ENCODE measurements around the gene PSG5.
"Not testable (repeated sequence)": the region's sequence is repeated elsewhere in the genome, so short reads cannot be mapped to it uniquely, and the experiment has no call there.

The PSG5 gene

GRCh38 chr19:43152214-43152613 is 34.1 kb downstream of the PSG5 start:
- no peaks in the 10 kb centered on the region for H3K27me3 Mint-ChIP-seq (ENCODE audit: low read depth)
- no peaks in the 10 kb centered on the region for H3K9me3 Mint-ChIP-seq
- no peaks in the 10 kb centered on the region for H3K36me3 Mint-ChIP-seq (ENCODE audit: low read depth)
- no peak overlapping the region for H3K4me3 Mint-ChIP-seq
- H3K4me1 Mint-ChIP-seq (ENCODE audit: low read depth), result no peaks in the 10 kb centered on the region
- no peak overlapping the region for H3K27ac Mint-ChIP-seq
- DNase-seq (ENCODE audit: low spot score), result no peak

- H3K9me3 Mint-ChIP-seq; DNase-seq (ENCODE audit: low spot score); H3K4me3 Mint-ChIP-seq; H3K27ac Mint-ChIP-seq; H3K27me3 Mint-ChIP-seq (ENCODE audit: low read depth); H3K36me3 Mint-ChIP-seq (ENCODE audit: low read depth); H3K4me1 Mint-ChIP-seq (ENCODE audit: low read depth): not testable (repeated sequence)
Observed at GRCh38 chr19:43149788-43150187, 36.5 kb downstream of the PSG5 start.

DNA sequence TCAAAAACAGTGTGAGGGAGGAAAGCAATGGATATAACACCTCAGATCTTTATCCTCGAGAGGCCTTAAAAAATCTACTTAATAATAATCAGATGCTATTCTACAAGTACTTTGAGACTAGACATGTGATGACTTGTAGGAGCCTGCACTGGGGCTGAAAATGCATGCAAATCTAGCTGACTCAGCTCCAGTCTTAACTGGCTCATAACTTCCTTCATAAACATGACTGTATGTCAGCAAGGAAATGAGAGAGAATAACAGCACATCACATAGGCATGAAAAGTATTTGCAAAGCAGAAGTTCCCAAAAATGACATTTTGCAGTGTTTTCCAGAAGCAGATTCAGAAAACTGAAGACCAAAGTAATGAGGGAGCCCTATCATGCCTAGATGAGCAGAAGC is 38.1 kb downstream of the PSG5 start:
- no peak overlapping the region for H3K27ac Mint-ChIP-seq
- no peak for DNase-seq (ENCODE audit: low spot score)
- H3K4me1 Mint-ChIP-seq (ENCODE audit: low read depth), result no peaks in the 10 kb centered on the region
- H3K4me3 Mint-ChIP-seq, result no peak overlapping the region
- no peaks in the 10 kb centered on the region for H3K27me3 Mint-ChIP-seq (ENCODE audit: low read depth)
- H3K9me3 Mint-ChIP-seq, result peaks cover 4% of the 10 kb centered on the region
- no peaks in the 10 kb centered on the region for H3K36me3 Mint-ChIP-seq (ENCODE audit: low read depth)

- not testable (repeated sequence) for H3K9me3 Mint-ChIP-seq; DNase-seq (ENCODE audit: low spot score)
Observed at GRCh38 chr19:43141763-43142162, 44.6 kb downstream of the PSG5 start.

DNA sequence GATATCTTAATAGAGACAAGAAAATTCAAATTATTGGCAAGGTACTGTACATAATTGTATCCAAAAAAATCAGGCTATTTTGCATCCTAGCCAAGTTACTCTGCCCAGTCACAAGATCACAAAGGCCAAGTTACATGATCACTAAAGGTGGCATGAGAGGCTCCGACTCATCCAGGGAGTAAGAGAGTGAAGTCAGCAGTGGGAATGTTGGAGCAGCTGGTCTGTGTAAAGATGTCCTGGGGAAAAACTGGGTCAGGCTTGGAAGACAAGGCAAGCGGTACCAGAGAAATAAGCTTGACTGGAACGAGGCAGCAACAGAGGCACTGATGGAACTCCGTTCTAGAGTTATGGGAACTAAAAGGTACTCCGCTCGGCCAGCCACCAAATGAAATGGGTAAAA is 53.6 kb downstream of the PSG5 start:
- Mint-ChIP-seq H3K36me3 (ENCODE audit: low read depth) (no peaks in the 10 kb centered on the region), H3K4me3 (no peak overlapping the region), H3K4me1 (ENCODE audit: low read depth) (no peaks in the 10 kb centered on the region), H3K27ac (no peak overlapping the region), H3K9me3 (no peaks in the 10 kb centered on the region), H3K27me3 (ENCODE audit: low read depth) (no peaks in the 10 kb centered on the region)
- DNase-seq (ENCODE audit: low spot score), result no peak

More at GRCh38 chr19:43141763-43142162, 44.6 kb downstream of the PSG5 start:
- not testable (repeated sequence) for H3K4me1 Mint-ChIP-seq (ENCODE audit: low read depth); H3K27ac Mint-ChIP-seq; H3K36me3 Mint-ChIP-seq (ENCODE audit: low read depth); H3K27me3 Mint-ChIP-seq (ENCODE audit: low read depth); H3K4me3 Mint-ChIP-seq

DNA sequence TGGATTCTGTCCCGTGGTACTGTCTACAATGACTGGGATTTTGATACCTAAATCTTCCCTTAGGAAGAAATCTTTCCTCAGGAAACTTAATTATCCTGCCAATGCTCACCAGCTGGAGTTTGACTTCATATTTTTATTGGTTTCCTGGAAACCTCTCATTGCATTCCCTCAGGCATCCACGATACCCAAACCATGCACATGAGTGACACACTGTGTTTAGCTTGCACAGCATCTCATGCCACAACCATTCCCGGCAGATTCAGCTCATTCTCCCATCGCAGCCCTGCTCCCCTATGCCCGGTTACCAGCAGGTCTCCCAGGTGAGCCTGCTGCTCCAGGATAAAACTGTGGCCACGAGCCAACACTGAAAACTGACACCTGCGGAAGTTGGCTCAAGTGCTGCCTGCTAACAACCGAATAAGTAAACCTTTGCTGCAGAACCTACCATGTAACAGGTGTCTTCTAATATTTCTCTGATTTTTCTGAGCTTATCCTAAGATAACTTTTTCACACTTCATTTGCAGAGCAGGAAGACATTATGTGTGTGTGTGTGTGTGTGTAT is 55.0 kb downstream of the PSG5 start:
- H3K4me3 Mint-ChIP-seq; H3K27me3 Mint-ChIP-seq (ENCODE audit: low read depth); H3K4me1 Mint-ChIP-seq (ENCODE audit: low read depth); H3K36me3 Mint-ChIP-seq (ENCODE audit: low read depth); H3K27ac Mint-ChIP-seq; DNase-seq (ENCODE audit: low spot score); H3K9me3 Mint-ChIP-seq: not testable (repeated sequence)

DNA sequence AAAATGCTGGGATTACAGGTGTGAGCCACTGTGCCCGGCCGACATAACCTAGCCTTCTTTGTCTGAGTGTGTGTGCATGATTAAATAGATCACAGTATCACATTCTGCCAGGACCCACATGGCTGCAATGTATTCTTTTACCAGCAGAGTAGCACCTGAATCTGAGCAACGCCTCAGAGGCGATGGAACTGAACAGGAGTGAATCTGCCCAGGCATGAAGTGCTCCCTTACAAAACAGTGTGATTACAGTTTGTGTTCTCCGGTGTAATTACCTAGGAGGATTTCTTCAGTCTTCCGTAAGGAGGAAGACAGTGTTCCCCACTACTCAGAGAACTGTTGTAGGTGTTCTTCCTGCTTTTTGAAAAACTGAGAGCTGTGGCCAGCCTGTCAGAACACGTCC is 57.1 kb downstream of the PSG5 start:
- not testable (repeated sequence) for H3K4me3 Mint-ChIP-seq; H3K27ac Mint-ChIP-seq; H3K4me1 Mint-ChIP-seq (ENCODE audit: low read depth); H3K27me3 Mint-ChIP-seq (ENCODE audit: low read depth); H3K9me3 Mint-ChIP-seq; DNase-seq (ENCODE audit: low spot score); H3K36me3 Mint-ChIP-seq (ENCODE audit: low read depth)

DNA sequence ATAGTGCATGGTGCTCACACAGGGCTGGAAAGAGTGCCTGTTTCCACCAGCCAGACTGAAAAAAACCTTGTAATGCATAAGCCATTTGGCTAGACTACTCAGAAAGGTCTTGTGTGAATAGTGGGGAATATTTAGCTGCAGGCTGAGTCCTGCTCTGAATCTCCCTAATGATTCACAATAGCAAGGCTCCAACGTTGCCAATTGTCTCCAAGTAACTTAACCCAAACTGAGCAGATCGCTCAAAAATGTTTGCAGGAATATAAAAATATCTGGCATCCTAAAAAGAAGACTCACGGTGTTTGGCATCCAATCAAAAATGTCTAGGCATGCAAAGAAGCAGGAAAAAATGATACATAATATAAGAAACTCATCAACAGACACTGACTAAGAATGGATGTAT is 59.0 kb downstream of the PSG5 start:
- not testable (repeated sequence) for H3K9me3 Mint-ChIP-seq; H3K36me3 Mint-ChIP-seq (ENCODE audit: low read depth); H3K4me1 Mint-ChIP-seq (ENCODE audit: low read depth); H3K27ac Mint-ChIP-seq; H3K4me3 Mint-ChIP-seq; DNase-seq (ENCODE audit: low spot score); H3K27me3 Mint-ChIP-seq (ENCODE audit: low read depth)

DNA sequence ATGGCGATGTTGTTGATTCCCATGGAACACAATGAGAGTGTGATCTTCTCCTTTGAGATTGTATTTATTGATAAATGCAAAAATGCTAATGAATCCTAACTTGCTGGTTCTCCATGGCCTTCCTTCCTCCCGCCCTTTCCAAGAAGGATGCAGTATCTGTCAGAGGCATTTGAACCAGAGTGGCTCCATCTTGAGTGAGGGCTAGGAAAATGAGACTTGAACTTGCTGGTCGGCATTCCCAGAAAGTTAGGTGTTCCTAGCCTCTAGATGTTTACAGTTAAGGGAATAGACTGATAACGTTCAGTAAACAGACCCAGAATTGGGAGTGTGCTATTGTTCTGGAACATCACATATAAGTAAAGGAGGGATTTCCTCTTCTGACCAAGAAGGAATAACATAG is 59.6 kb downstream of the PSG5 start:
- DNase-seq (ENCODE audit: low spot score), result no peak
- H3K9me3 Mint-ChIP-seq, result no peaks in the 10 kb centered on the region
- H3K36me3 Mint-ChIP-seq (ENCODE audit: low read depth), result no peaks in the 10 kb centered on the region
- no peaks in the 10 kb centered on the region for H3K4me1 Mint-ChIP-seq (ENCODE audit: low read depth)
- no peak overlapping the region for H3K4me3 Mint-ChIP-seq
- no peaks in the 10 kb centered on the region for H3K27me3 Mint-ChIP-seq (ENCODE audit: low read depth)
- no peak overlapping the region for H3K27ac Mint-ChIP-seq

GRCh38 chr19:43124360-43124759 is 62.0 kb downstream of the PSG5 start:
- no peaks in the 10 kb centered on the region for H3K36me3 Mint-ChIP-seq (ENCODE audit: low read depth)
- no peaks in the 10 kb centered on the region for H3K9me3 Mint-ChIP-seq
- DNase-seq (ENCODE audit: low spot score), result no peak
- no peaks in the 10 kb centered on the region for H3K4me1 Mint-ChIP-seq (ENCODE audit: low read depth)
- H3K4me3 Mint-ChIP-seq, result no peak overlapping the region
- no peak overlapping the region for H3K27ac Mint-ChIP-seq
- no peaks in the 10 kb centered on the region for H3K27me3 Mint-ChIP-seq (ENCODE audit: low read depth)

GRCh38 chr19:43120433-43121026 is 65.8 kb downstream of the PSG5 start:
- H3K27me3 Mint-ChIP-seq (ENCODE audit: low read depth); DNase-seq (ENCODE audit: low spot score); H3K36me3 Mint-ChIP-seq (ENCODE audit: low read depth); H3K27ac Mint-ChIP-seq; H3K4me3 Mint-ChIP-seq; H3K9me3 Mint-ChIP-seq; H3K4me1 Mint-ChIP-seq (ENCODE audit: low read depth): not testable (repeated sequence)

GRCh38 chr19:43119526-43119925 is 66.8 kb downstream of the PSG5 start:
- not testable (repeated sequence) for H3K36me3 Mint-ChIP-seq (ENCODE audit: low read depth); H3K27me3 Mint-ChIP-seq (ENCODE audit: low read depth); DNase-seq (ENCODE audit: low spot score); H3K9me3 Mint-ChIP-seq; H3K4me1 Mint-ChIP-seq (ENCODE audit: low read depth); H3K27ac Mint-ChIP-seq; H3K4me3 Mint-ChIP-seq
